Measurements from ENCODE around the gene LAMTOR5. TPM values are rescaled to one million over a fixed set of nuclear protein-coding genes. Genes with fewer than 3 reads are reported as not detected.
"Not testable (repeated sequence)": the region's sequence is repeated elsewhere in the genome, so short reads cannot be mapped to it uniquely, and the experiment has no call there.

LAMTOR5 gene
- total RNA-seq = 74.1 and 125 TPM in 2 replicates

DNA sequence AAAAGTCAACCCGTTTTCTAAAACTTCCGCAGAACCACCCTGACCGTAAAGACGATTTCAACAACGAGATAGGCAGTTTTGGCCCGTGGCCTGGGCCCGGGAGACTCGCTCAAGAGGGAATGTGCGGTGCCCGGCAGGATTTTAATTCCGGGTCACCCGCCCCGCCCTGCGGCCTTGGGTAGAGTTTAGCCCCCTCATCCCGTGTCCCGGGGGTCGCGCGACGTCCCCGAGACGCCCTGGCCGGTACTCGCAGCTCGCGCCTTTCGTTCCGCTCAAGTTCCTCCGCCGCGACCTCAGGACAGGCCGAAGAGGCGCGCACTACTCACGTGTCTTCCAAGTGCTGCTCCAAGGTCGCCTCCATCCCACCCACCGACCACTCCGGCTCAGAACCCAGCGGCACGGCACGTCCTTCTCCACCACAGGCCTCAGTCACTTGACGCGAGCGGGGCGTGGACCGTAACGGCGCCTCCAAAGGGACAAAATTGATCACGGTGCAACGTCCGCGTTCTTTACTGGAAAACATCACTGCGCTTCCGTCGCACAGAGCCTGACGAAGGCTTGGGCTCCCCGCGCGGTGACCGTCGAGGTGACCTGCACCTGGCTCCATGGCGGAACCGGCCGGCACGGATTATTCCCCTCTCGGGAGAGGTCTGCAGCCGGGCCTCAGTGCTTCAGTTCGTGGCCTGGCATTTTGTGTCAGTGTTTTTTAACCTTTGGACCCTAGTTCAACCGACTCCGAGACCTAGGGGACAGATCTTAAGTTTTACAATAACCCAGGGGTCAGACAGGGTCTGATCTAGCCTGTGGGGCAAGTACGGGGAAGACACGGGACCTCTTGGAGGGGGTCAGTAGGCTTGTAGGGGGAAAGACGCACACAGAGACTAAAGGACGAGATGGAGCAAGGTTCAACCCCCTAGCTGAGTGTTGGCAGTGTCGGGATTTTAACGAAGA lies at the start of gene LAMTOR5:
Gene LAMTOR5 (minus strand): TSS at position 435 of the 951 bp plus-strand sequence. CDS start 74 bp downstream, at position 361.
- peak; percentile 95 to 98 for DNase-seq (ENCODE audit: low read depth in 2 of 2)

GRCh38 chr1:110457206-110457605 lies 49.7 kb upstream of the LAMTOR5 start:
- DNase-seq (ENCODE audit: low read depth in 2 of 2) = no peak

DNA sequence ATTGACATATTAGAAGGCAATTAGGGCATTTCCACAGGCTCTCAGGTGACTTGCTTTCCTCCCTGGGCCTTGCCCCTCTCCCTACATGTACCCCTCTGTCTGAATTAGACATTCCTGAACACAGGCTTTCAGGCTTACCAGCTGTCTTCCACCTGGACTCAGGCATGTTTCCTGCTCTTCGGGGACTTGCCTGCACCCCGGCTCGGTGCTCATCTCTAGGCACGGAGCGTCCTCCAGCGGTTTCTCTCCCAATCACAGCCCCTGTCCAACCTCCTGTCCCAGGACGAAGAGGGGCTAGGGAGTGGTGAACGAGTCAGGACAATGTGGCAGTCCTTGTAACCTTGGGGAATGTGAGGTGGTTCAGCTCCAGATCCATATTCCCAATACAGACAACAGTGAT lies 47.7 kb upstream of the LAMTOR5 start:
- DNase-seq (ENCODE audit: low read depth in 2 of 2) = no peak

DNA sequence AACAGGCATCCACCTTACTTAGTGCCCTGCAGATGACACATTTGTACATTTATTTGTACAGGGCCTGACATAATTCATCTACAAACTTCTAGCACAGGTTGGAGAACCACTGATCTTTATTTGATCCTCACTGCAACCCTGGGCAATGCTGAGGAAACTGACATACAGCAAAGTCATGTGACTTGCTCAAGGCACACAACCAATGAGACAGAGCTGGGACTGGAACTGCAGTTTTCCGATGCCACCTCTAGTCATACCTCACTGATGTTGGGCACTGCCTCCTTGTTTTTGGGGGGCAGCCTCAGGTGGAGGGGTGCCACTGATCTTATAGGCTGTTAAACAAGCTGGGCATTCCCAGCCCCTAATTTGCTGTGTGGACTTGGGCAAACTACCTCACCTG lies 46.8 kb upstream of the LAMTOR5 start:
- DNase-seq (ENCODE audit: low read depth in 2 of 2) = no peak

DNA sequence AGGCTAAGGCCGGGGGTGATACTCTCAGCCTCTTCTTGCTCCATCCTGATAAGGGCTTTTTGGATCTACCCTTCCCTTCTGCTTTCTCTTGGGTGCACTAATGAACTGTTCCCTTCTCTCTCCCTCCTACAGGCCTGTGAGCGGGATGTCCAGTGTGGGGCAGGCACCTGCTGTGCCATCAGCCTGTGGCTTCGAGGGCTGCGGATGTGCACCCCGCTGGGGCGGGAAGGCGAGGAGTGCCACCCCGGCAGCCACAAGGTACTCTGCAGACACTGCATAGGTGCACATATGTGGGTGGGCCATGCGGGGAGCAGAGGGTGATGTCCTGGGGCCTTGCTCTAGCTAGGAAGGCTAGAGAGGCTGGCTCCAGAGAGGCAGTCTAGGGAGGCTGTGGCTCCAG lies 46.3 kb upstream of the LAMTOR5 start:
- no peak for DNase-seq (ENCODE audit: low read depth in 2 of 2)

DNA sequence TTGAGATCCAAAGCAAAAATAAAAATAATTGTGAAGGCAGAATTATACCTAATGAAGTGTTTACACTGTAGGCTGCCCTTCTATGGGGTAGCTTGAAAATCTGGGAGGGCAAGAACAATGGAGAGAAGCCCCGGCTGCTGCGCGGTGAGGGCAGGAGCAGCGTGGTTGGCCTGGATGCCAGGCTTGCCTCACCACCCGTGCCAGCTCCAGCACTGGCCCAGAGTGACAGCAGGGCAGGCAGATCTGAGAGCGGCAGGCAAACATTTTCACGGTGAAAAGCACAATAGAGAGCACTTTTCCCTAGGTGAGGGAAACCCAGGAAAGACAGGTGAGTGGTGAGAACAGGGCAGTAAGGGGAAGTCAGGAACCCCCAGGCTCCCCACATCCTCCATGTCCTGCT lies 44.8 kb upstream of the LAMTOR5 start:
- DNase-seq (ENCODE audit: low read depth in 2 of 2) = no peak

DNA sequence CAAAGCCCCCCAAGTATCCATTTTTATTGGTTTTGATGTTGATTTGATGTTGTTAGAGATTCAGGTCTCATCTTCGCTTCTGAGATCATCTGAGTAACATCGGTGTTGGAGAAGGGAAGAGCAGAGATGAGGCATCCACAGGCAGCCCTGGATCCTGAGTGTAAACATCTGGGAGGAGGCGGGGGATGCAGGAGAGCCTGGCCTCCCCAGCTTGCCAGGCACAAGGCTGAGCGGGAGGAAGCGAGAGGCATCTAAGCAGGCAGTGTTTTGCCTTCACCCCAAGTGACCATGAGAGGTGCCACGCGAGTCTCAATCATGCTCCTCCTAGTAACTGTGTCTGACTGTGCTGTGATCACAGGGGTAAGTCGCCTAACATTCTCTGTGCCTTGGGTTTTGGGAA lies 43.4 kb upstream of the LAMTOR5 start, which contains the start of gene PROK1:
Gene PROK1 (plus strand): TSS at position 221 of the 400 bp plus-strand sequence. CDS start 68 bp downstream, at position 289.
- no peak for DNase-seq (ENCODE audit: low read depth in 2 of 2)

GRCh38 chr1:110449661-110450651 lies 42.5 kb upstream of the LAMTOR5 start:
- DNase-seq (ENCODE audit: low read depth in 2 of 2) = no peak

DNA sequence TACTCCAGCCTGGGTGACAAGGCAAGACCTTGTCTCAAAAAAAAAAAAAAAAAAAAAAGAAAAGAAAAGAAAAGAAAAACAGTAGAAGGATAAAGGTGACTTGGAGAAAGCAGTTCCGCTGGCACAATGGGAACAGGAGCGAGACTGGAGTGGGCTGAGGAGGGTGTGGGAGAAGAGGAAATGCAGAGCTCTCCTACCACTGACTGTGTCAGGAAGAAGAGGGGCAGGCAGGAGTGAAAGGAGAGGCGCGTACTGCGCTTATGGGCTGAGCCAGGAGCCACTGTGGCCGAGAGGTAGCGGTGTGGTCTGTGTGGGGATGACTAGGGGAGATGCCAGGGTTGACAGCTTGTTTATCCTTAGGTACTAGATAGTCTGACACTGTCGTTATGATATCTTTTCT lies 37.1 kb upstream of the LAMTOR5 start:
- DNase-seq (ENCODE audit: low read depth in 2 of 2) = no peak

- no peak for DNase-seq (ENCODE audit: low read depth in 2 of 2)
Measured at GRCh38 chr1:110443451-110443850, 36.0 kb upstream of the LAMTOR5 start.

- DNase-seq (ENCODE audit: low read depth in 2 of 2) = no peak
Measured at GRCh38 chr1:110441888-110442287, 34.4 kb upstream of the LAMTOR5 start.

- DNase-seq (ENCODE audit: low read depth in 2 of 2) = no peak
Measured at GRCh38 chr1:110440877-110441276, 33.4 kb upstream of the LAMTOR5 start.

GRCh38 chr1:110439873-110440272 lies 32.4 kb upstream of the LAMTOR5 start:
- not testable (repeated sequence) for DNase-seq (ENCODE audit: low read depth in 2 of 2)

DNA sequence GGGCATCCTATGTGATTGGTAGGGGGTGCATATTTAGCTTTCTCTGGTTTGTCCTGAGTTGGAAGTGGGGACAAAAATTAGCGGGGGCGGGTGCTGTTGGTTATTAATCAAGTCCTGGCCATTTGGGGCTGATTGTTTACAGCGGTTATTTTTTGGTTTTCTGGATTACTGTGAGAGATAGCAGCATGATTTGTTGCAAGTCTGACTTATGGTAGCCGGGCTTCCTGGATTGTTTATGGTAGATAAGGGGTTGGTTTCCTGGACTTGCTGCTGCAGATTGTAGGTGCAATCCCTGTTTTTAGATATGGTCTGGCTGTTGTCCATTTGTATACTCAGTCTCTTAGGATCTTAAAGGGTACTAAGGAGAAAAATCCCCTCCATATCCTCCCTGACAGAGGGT lies 31.4 kb upstream of the LAMTOR5 start:
- no peak for DNase-seq (ENCODE audit: low read depth in 2 of 2)

- DNase-seq (ENCODE audit: low read depth in 2 of 2) = not testable (repeated sequence)
Measured at GRCh38 chr1:110437645-110438299, 30.3 kb upstream of the LAMTOR5 start.

GRCh38 chr1:110436635-110437034 lies 29.1 kb upstream of the LAMTOR5 start:
- DNase-seq (ENCODE audit: low read depth in 2 of 2) = no peak

GRCh38 chr1:110434946-110435345 lies 27.5 kb upstream of the LAMTOR5 start:
- DNase-seq (ENCODE audit: low read depth in 2 of 2) = no peak

- no peak for DNase-seq (ENCODE audit: low read depth in 2 of 2)
Measured at GRCh38 chr1:110433803-110434202, 26.3 kb upstream of the LAMTOR5 start.

GRCh38 chr1:110433213-110433612 lies 25.7 kb upstream of the LAMTOR5 start:
- no peak for DNase-seq (ENCODE audit: low read depth in 2 of 2)

- no peak for DNase-seq (ENCODE audit: low read depth in 2 of 2)
Measured at GRCh38 chr1:110430901-110431300, 23.4 kb upstream of the LAMTOR5 start.

DNA sequence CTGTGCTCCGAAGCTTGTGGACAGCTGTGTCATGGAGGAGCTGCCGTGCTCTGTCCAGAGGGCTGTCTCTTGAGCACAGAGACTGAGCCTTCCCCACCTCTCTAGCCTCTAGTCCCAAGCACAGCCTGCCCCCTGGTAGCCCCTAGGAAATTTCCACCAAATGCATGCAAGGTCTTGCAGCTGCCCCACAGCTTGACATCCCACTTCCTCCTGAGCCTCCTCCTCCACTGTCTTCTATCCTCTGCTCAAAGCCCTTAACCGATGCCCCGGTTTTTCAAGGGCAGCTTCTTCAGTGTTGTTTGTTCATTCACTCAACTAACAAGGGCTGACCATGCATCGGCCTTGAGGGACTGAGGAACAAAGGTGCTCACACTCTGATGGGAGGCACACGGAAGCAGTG lies 22.9 kb upstream of the LAMTOR5 start:
- no peak for DNase-seq (ENCODE audit: low read depth in 2 of 2)

Data from lung microvascular endothelial cell (primary cell).